Ascending aorta (tissue), 2 donors: ENCODE data around the gene MVB12B. TPM values are rescaled to one million over a fixed set of nuclear protein-coding genes. Genes with fewer than 3 reads are reported as not detected.
A peak's percentile ranks its signal among the peaks of the same experiment; 100 is the strongest.

Experiments used
- DNase-seq, 2 donors: peaks; one replicate each; pipeline ENCODE4 v3.0.0-alpha.2; 2019; ENCODE audit warnings: low spot score in 2 of 2
- H3K27ac ChIP-seq, 2 donors: fragments of 200-600 bp; sonication (generic); one replicate each; pipeline ENCODE4 v1.5.1; 2016 to 2017; ENCODE audit warnings: mild to moderate bottlenecking in 1 of 2
- H3K27me3 ChIP-seq: fragments of 200-600 bp; sonication (generic); one replicate; pipeline ENCODE4 v1.5.1; 2017
- H3K36me3 ChIP-seq, 2 donors: fragments of 200-600 bp; sonication (generic); one replicate each; pipeline ENCODE4 v1.5.1; 2016
- H3K4me1 ChIP-seq, 2 donors: fragments of 200-600 bp; sonication (generic); one replicate each; pipeline ENCODE4 v1.5.1; 2016 to 2017; ENCODE audit warnings: mild to moderate bottlenecking in 1 of 2
- H3K4me3 ChIP-seq, 2 donors: fragments of 200-600 bp; sonication (generic); one replicate each; pipeline ENCODE4 v1.5.1; 2016 to 2017; ENCODE audit warnings: mild to moderate bottlenecking in 1 of 2
- H3K9me3 ChIP-seq, 2 donors: fragments of 200-600 bp; sonication (generic); one replicate each; pipeline ENCODE4 v1.5.1; 2016
- intact Hi-C: fragments of 100-400 bp; cut with DNase I; formaldehyde crosslinking; loops from one replicate; pipeline ENCODE4 v1.15.1; 2023
- total RNA-seq: library from RNA; depleted of rRNA; stranded (reverse); fragments of >200 nt; gene quantifications from one replicate; pipeline ENCODE4 v1.1.0, GENCODE V29; 2016
- TF ChIP-seq, protein P1 (sequence below), 3 experiments: fragments of 200-600 bp in 2 of 3; fragments of 450-650 bp in 1 of 3; sonication (generic) in 2 of 3; IDR thresholded peaks; one replicate each; pipeline ENCODE4 v1.5.1; 2016 to 2019; ENCODE audit warnings: antibody characterized with exemption in 3 of 3, mild to moderate bottlenecking in 1 of 3, moderate library complexity in 1 of 3

The MVB12B gene
- total RNA-seq, 1 donor from 2014 or later, result 9.4 TPM

DNA sequence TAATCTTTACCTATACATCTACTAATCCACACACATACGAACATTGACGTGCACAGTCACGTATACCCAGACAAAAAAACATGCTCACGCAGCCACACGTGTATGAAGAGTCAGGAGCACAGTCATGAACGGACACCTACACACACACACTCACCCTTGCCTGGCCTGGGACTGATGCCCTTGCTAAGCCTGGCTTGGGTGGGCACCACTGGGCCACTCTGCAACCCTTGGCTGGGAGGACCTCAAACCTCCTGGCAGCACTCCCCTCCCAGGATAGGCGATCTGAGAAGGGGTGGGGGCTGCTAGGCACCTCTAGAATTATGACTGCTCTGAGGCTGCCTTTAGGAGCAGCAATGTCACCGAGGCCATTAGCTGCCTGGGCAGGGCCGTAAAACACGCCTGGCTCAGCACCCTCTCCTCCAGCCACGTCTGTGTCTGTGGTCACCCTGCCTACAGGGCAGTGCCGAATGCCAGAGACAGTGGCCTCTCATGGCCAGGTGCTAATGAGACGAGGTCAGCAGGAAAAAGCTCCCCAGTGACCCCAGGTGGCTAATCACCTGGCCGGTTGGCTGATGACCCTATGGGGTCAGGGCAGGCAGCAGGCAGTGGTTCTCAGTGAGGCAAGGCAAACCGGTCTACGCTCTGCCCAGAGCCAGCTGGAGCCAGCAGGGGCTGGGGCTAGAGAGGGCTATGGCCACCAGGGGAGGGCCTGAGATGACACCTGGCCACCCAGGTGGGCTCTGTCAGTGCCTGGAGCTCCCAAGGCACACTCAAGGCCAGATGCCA, 33.7 kb upstream of the MVB12B start:
- no peak overlapping the region for H3K27ac ChIP-seq
- DNase-seq, result peak in 1 of 2 donors; percentile 37
- no peak overlapping the region for H3K4me3 ChIP-seq
- H3K9me3 ChIP-seq, result no peaks in the 10 kb centered on the region
- intact Hi-C loops, result no loop called here
- H3K4me1 ChIP-seq, result no peaks in the 10 kb centered on the region
- H3K27me3 ChIP-seq, result no peaks in the 10 kb centered on the region
- TF ChIP-seq, protein P1, sequence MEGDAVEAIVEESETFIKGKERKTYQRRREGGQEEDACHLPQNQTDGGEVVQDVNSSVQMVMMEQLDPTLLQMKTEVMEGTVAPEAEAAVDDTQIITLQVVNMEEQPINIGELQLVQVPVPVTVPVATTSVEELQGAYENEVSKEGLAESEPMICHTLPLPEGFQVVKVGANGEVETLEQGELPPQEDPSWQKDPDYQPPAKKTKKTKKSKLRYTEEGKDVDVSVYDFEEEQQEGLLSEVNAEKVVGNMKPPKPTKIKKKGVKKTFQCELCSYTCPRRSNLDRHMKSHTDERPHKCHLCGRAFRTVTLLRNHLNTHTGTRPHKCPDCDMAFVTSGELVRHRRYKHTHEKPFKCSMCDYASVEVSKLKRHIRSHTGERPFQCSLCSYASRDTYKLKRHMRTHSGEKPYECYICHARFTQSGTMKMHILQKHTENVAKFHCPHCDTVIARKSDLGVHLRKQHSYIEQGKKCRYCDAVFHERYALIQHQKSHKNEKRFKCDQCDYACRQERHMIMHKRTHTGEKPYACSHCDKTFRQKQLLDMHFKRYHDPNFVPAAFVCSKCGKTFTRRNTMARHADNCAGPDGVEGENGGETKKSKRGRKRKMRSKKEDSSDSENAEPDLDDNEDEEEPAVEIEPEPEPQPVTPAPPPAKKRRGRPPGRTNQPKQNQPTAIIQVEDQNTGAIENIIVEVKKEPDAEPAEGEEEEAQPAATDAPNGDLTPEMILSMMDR (IDR thresholded peaks at IDR 0.05), result no peak
- H3K36me3 ChIP-seq, result no peaks in the 10 kb centered on the region

DNA sequence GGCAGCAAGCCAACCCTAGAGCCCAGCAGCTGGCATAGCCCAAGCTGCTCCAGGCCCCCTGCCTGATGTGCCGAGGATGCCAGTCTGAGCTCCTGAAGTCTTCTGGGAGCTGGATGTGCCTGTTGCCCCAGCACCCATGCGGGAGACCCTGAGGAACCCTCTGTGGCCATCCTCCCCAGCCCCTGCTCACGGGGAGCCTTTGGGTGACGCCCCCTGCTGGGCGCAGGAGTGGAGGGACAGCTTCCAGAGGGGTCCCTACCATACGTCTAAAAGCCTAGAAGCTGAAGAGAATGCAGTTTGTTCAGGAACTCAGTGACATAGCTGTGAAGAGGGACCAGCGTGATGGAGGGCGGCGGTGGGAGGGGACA, 33.1 kb upstream of the MVB12B start:
- Histone ChIP-seq H3K4me3 (no peak overlapping the region), H3K27me3 (no peaks in the 10 kb centered on the region), H3K27ac (no peak overlapping the region), H3K36me3 (no peaks in the 10 kb centered on the region), H3K9me3 (no peaks in the 10 kb centered on the region), H3K4me1 (no peaks in the 10 kb centered on the region)
- intact Hi-C loops, result no loop called here
- peak in 1 of 2 donors; percentile 53 for DNase-seq
- TF ChIP-seq, protein P1 (IDR thresholded peaks at IDR 0.05), result no peak

DNA sequence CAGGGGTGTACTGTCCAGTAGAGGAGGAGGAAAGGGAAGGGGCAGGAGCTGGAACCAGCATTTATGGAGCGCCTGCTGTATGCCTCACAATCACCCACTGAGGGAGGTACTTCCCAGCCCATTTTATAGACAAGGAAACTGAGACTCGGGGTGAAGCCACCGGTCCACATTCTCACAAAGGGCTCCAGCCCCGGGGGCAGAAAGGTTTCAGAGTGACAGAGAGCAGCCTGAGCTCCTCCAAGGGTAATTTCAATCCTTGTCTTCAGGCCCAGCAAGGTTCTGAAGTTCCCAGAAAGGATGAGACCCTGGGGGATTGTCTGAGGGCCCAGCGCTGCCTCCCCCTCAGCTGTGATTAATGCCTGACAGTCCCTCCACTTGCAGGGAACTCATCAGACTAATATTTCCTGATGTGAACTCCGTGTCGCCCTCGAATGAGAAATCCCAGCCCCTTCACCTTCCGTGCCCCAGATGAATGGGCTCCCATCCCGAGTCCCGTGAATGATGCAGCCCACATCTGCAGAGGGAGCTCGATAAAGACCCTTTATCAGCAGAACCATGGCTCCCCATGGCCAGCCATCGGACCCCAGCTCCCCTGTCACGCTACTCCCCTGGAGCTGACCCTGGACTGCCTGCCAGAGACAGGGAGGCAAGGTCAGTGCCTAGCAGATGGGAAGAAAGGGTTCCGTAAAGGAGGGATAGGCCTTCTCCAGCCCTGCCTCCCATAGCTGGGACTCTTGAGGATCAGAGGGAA, 32.1 kb upstream of the MVB12B start:
- Histone ChIP-seq H3K4me1 (no peaks in the 10 kb centered on the region), H3K27me3 (no peaks in the 10 kb centered on the region), H3K36me3 (no peaks in the 10 kb centered on the region), H3K27ac (no peak overlapping the region), H3K9me3 (no peaks in the 10 kb centered on the region), H3K4me3 (no peak overlapping the region)
- DNase-seq, result peak in 1 of 2 donors; percentile 53
- intact Hi-C loops, result no loop called here
- TF ChIP-seq, protein P1 (IDR thresholded peaks at IDR 0.05), result no peak

DNA sequence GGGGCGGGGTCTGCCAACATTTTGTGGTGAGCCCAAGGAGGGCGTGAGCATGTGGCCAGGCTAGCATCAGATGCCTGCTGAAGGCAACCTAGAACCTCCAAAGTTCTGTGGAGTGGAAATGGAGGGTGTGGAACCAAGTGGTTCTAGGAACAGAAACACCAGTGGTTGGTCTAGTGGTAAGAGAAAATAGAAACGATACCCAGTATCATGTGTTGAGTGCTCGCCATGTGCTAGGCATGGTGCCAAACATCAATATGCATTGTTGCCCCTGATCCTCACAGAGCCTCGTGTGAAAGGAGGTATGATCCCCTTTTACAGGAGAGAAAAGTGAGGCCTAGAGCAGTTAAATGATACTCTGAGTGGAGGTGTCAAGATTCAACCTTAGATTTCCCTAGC, 31.5 kb upstream of the MVB12B start:
- no peak overlapping the region for H3K27ac ChIP-seq
- DNase-seq, result no peak

DNA sequence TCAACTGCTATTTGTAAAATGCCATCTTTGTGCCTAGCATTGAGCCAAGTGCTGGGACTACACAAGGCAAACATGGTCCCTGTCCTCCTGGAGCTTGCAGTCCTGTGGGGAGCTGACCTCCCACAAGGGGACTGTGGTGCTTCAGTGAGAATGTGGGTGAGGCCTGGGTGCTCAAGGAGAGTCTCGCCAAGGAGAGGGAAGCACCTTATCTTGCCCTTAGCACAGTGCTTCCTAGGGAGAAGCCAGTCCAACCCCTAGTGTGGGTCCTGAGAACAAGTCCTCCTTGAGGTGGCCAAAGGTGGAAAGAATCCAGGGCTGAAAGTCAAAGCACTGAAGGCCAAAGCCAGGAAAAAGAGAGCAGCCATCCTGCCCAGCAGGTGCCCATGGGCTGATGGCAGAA, 31.1 kb upstream of the MVB12B start:
- H3K27me3 ChIP-seq, result no peaks in the 10 kb centered on the region
- no peak overlapping the region for H3K27ac ChIP-seq
- intact Hi-C loops, result no loop called here
- H3K4me1 ChIP-seq, result no peaks in the 10 kb centered on the region
- no peaks in the 10 kb centered on the region for H3K36me3 ChIP-seq
- TF ChIP-seq, protein P1 (IDR thresholded peaks at IDR 0.05), result no peak
- no peak overlapping the region for H3K4me3 ChIP-seq
- peak in 1 of 2 donors; percentile 21 for DNase-seq
- H3K9me3 ChIP-seq, result no peaks in the 10 kb centered on the region

More for the DNA sequence above, 31.5 kb upstream of the MVB12B start:
- Histone ChIP-seq H3K4me1 (no peaks in the 10 kb centered on the region), H3K4me3 (no peak overlapping the region), H3K9me3 (no peaks in the 10 kb centered on the region), H3K27me3 (no peaks in the 10 kb centered on the region), H3K36me3 (no peaks in the 10 kb centered on the region)
- intact Hi-C loops, result no loop called here
- TF ChIP-seq, protein P1 (IDR thresholded peaks at IDR 0.05), result no peak
